H1 (cell line): ENCODE measurements around the gene ASH1L. TPM values are rescaled to one million over a fixed set of nuclear protein-coding genes. Genes with fewer than 3 reads are reported as not detected.

Experiments used
- CTCF ChIA-PET: fragments of 300-600 bp; sonication (Branson Sonifier 250); formaldehyde crosslinking; loops from one replicate; lab custom pipeline; 2021; ENCODE audit not compliant: partially characterized antibody; lab: Charles Lee
- POLR2A ChIA-PET: fragments of 300-600 bp; sonication (Branson Sonifier 250); formaldehyde crosslinking; loops from one replicate; lab custom pipeline; 2021; ENCODE audit warnings: inconsistent platforms; ENCODE audit not compliant: partially characterized antibody; lab: Charles Lee
- DNase-seq, 2 experiments: peaks; one replicate each; pipeline versions ENCODE4 v3.0.0 to v3.0.0-alpha.2; 2010 to 2022; ENCODE audit warnings: low spot score in 2 of 2, low read depth in 1 of 2, mixed read lengths in 1 of 2
- FAIRE-seq: peaks from 2 replicates; lab custom pipeline; 2011; peaks lifted over from hg19 to GRCh38; lab: Jason Lieb, UNC
- H2AFZ ChIP-seq: 2 replicates; pipeline ENCODE4 v1.8.1; 2012; ENCODE audit warnings: low read length, inconsistent platforms
- H2AK5ac ChIP-seq: 2 replicates; pipeline ENCODE4 v1.6.1; 2013; ENCODE audit warnings: low read depth, low read length
- H2BK120ac ChIP-seq: replicated peaks from 2 replicates; pipeline ENCODE3; 2013; ENCODE audit warnings: low read depth, low read length, inconsistent platforms
- H2BK12ac ChIP-seq: 2 replicates; pipeline ENCODE4 v1.6.1; 2013; ENCODE audit warnings: low read depth, low read length
- H2BK15ac ChIP-seq: 2 replicates; pipeline ENCODE4 v1.6.1; 2013; ENCODE audit warnings: low read length
- H2BK20ac ChIP-seq: 2 replicates; pipeline ENCODE4 v1.6.1; 2013; ENCODE audit warnings: low read length
- H2BK5ac ChIP-seq: 2 replicates; pipeline ENCODE4 v1.6.1; 2013; ENCODE audit warnings: low read depth, low read length
- H3K14ac ChIP-seq: 2 replicates; pipeline ENCODE4 v1.6.1; 2013; ENCODE audit warnings: inconsistent platforms; ENCODE audit not compliant: insufficient read length
- H3K18ac ChIP-seq: 2 replicates; pipeline ENCODE4 v1.6.1; 2013; ENCODE audit warnings: low read length; ENCODE audit errors: extremely low read depth
- H3K23ac ChIP-seq: 2 replicates; pipeline ENCODE4 v1.6.1; 2013; ENCODE audit warnings: inconsistent platforms; ENCODE audit not compliant: insufficient read length
- H3K23me2 ChIP-seq: 2 replicates; pipeline ENCODE4 v1.6.1; 2013; ENCODE audit warnings: low read depth, low read length
- H3K27ac ChIP-seq: 2 replicates; pipeline ENCODE4 v1.6.1; 2011; ENCODE audit warnings: low read depth, low read length, inconsistent platforms
- H3K27me3 ChIP-seq, 4 experiments: replicated peaks in 1 of 4; 1 replicate in 1 of 4; 2 replicates in 3 of 4; pipeline versions ENCODE4 v1.6.1 to v1.8.1; 2011 to 2013; ENCODE audit warnings: low read length in 3 of 4, mild to moderate bottlenecking in 3 of 4, inconsistent platforms in 2 of 4, mixed read lengths in 2 of 4, moderate library complexity in 1 of 4; ENCODE audit not compliant: control insufficient read depth in 3 of 4, insufficient read depth in 3 of 4; ENCODE audit errors: extremely low read depth in 1 of 4
- H3K36me3 ChIP-seq, 4 experiments: 2 replicates each; pipeline versions ENCODE4 v1.6.1 to v1.8.1; 2011 to 2013; ENCODE audit warnings: mild to moderate bottlenecking in 4 of 4, low read length in 3 of 4, moderate library complexity in 2 of 4, control low read depth in 1 of 4, inconsistent platforms in 1 of 4; ENCODE audit not compliant: insufficient read depth in 4 of 4, control insufficient read depth in 2 of 4
- H3K4ac ChIP-seq: replicated peaks from 2 replicates; pipeline ENCODE3; 2013; ENCODE audit warnings: low read length, low read depth, mixed read lengths, inconsistent platforms; ENCODE audit not compliant: insufficient read length
- H3K4me1 ChIP-seq, 4 experiments: replicated peaks in 1 of 4; 1 replicate in 1 of 4; 2 replicates in 3 of 4; pipeline versions ENCODE4 v1.6.1 to v1.8.1; 2011 to 2013; ENCODE audit warnings: low read length in 3 of 4, inconsistent platforms in 2 of 4, mixed read lengths in 1 of 4; ENCODE audit not compliant: insufficient read depth in 4 of 4, control insufficient read depth in 3 of 4
- H3K4me2 ChIP-seq, 2 experiments: 2 replicates each; pipeline versions ENCODE4 v1.6.1 to v1.8.1; 2011 to 2013; ENCODE audit warnings: low read depth in 2 of 2, low read length in 2 of 2, control low read depth in 1 of 2, inconsistent platforms in 1 of 2, mild to moderate bottlenecking in 1 of 2; ENCODE audit not compliant: insufficient read depth in 1 of 2
- H3K4me3 ChIP-seq, 4 experiments: fragments of 200-600, 300-600 bp in 1 of 4; sonication (generic), shearing (Covaris generic), sonication (Bioruptor Twin) in 1 of 4; 2 replicates each; pipeline versions ENCODE4 v1.5.1 to v1.8.1; 2011 to 2016; ENCODE audit warnings: low read length in 4 of 4, low read depth in 3 of 4, control low read depth in 2 of 4, inconsistent platforms in 2 of 4, mild to moderate bottlenecking in 2 of 4, mixed read lengths in 1 of 4, moderate library complexity in 1 of 4; ENCODE audit not compliant: insufficient read depth in 2 of 4; ENCODE audit errors: extremely low read depth in 1 of 4
- H3K56ac ChIP-seq: replicated peaks from 2 replicates; pipeline ENCODE3; 2013; ENCODE audit warnings: low read depth, mild to moderate bottlenecking, mixed read lengths, low read length, inconsistent platforms; ENCODE audit not compliant: insufficient read length
- H3K79me1 ChIP-seq: 2 replicates; pipeline ENCODE4 v1.6.1; 2013; ENCODE audit warnings: low read depth, low read length, control low read depth
- H3K79me2 ChIP-seq, 2 experiments: 2 replicates each; pipeline versions ENCODE4 v1.6.1 to v1.8.1; 2012 to 2013; ENCODE audit warnings: low read length in 2 of 2, mild to moderate bottlenecking in 2 of 2, inconsistent platforms in 1 of 2; ENCODE audit not compliant: insufficient read depth in 2 of 2, control insufficient read depth in 1 of 2
- H3K9ac ChIP-seq, 4 experiments: replicated peaks in 1 of 4; 1 replicate in 1 of 4; 2 replicates in 3 of 4; pipeline versions ENCODE4 v1.6.1 to v1.8.1; 2011 to 2013; ENCODE audit warnings: low read depth in 3 of 4, low read length in 3 of 4, control low read depth in 2 of 4, mild to moderate bottlenecking in 2 of 4, moderate library complexity in 2 of 4, inconsistent platforms in 1 of 4; ENCODE audit errors: extremely low read depth in 1 of 4
- H3K9me3 ChIP-seq, 2 experiments: 2 replicates each; pipeline versions ENCODE4 v1.6.1 to v1.8.1; 2012 to 2013; ENCODE audit warnings: mild to moderate bottlenecking in 2 of 2, moderate library complexity in 2 of 2, control low read depth in 1 of 2, inconsistent platforms in 1 of 2, low read depth in 1 of 2, low read length in 1 of 2, mixed read lengths in 1 of 2; ENCODE audit not compliant: insufficient read depth in 2 of 2
- H4K20me1 ChIP-seq, 2 experiments: replicated peaks in 1 of 2; 2 replicates each; pipeline versions ENCODE3 to v1.8.1; 2011 to 2013; ENCODE audit warnings: inconsistent platforms in 2 of 2, low read length in 2 of 2, mild to moderate bottlenecking in 1 of 2; ENCODE audit not compliant: insufficient read depth in 2 of 2, control insufficient read depth in 1 of 2
- H4K5ac ChIP-seq: 2 replicates; pipeline ENCODE4 v1.6.1; 2013; ENCODE audit warnings: low read length, low read depth, mixed read lengths, inconsistent platforms; ENCODE audit not compliant: insufficient read length
- H4K8ac ChIP-seq: 2 replicates; pipeline ENCODE4 v1.8.0; 2013; ENCODE audit warnings: mild to moderate bottlenecking, moderate library complexity, low read length, inconsistent platforms; ENCODE audit not compliant: insufficient read depth; ENCODE audit errors: extremely low read depth
- H4K91ac ChIP-seq: replicated peaks from 2 replicates; pipeline ENCODE3; 2013; ENCODE audit warnings: low read length, mixed read lengths, inconsistent platforms; ENCODE audit not compliant: insufficient read length
- ASH2L ChIP-seq: fragments of 200-600, 300-600 bp; sonication (generic); IDR thresholded peaks from one replicate; pipeline ENCODE4 v1.7.1; 2017; ENCODE audit warnings: low read length
- CHD1 ChIP-seq: IDR thresholded peaks from 2 replicates; pipeline ENCODE4 v1.6.1; 2012; ENCODE audit warnings: low read depth, low read length, improper control_type of control experiment
- CREB1 ChIP-seq: IDR thresholded peaks from 2 replicates; pipeline ENCODE4 v1.6.1; 2012; ENCODE audit warnings: inconsistent platforms
- MAFK ChIP-seq: IDR thresholded peaks from 2 replicates; pipeline ENCODE4 v1.6.1; 2012; ENCODE audit warnings: low read depth, mild to moderate bottlenecking, improper control_type of control experiment, low read length
- NRF1 ChIP-seq: IDR thresholded peaks from 2 replicates; pipeline ENCODE4 v1.6.1; 2011; ENCODE audit warnings: mild to moderate bottlenecking, low read depth, low read length, improper control_type of control experiment
- YY1 ChIP-seq: IDR thresholded peaks from 2 replicates; pipeline ENCODE4 v1.6.1; 2011; ENCODE audit warnings: low read depth, mild to moderate bottlenecking, low read length
- WGBS, 2 experiments: shearing (Covaris generic) in 1 of 2; methylation state at CpG; one replicate each; pipeline versions ENCODE4 v1.1.6 to v1.1.7; 2013 to 2015; ENCODE audit warnings: low lambda C conversion rate in 2 of 2, mixed read lengths in 2 of 2, inconsistent platforms in 1 of 2, low coverage in 1 of 2, missing lambda C conversion rate in 1 of 2; ENCODE audit not compliant: insufficient replicate concordance in 2 of 2, insufficient coverage in 1 of 2, insufficient read length in 1 of 2; ENCODE audit errors: extremely low coverage in 1 of 2, missing lambda C conversion rate in 1 of 2; 5-methylcytosine and 5-hydroxymethylcytosine counted together
- polyA plus RNA-seq, 7 experiments: library from polyadenylated mRNA; depleted of rRNA in 3 of 7; stranded (reverse) in 5 of 7; unstranded in 2 of 7; fragments of >200 nt in 5 of 7; fragments of 200-250 nt in 2 of 7; gene quantifications; 1 replicate in 5 of 7; 2 replicates in 1 of 7; 4 replicates in 1 of 7; pipeline versions ENCODE4 v1.2.1 to v1.2.3, GENCODE V29; 2011 to 2013; ENCODE audit warnings: missing spikeins in 2 of 7, mixed read lengths in 2 of 7
- total RNA-seq: library from RNA; stranded (reverse); fragmentation: NEBNext Ultra II Directional; extraction: Animal tissue kit (Norgen Biotek cat#: 25700); gene quantifications from 2 replicates; pipeline ENCODE4 v1.2.1, GENCODE V29; 2021

Gene ASH1L
- total and polyA plus RNA-seq, 2 of the 8 experiments (the other 6 are each of a cell fraction or from before 2014, with no cell fraction given): 7.5 to 27.6 TPM

GRCh38 chr1:155454096-155454495, 108.5 kb downstream of the ASH1L start:
- Histone ChIP-seq H2BK15ac (no peak overlapping the region), H3K23ac (no peak overlapping the region), H3K4ac (no peak overlapping the region), H3K27me3 (no peaks in the 10 kb centered on the region), H3K79me2 (no peaks in the 10 kb centered on the region), H3K79me1 (no peaks in the 10 kb centered on the region), H2AK5ac (no peak overlapping the region), H4K5ac (no peak overlapping the region), H2BK120ac (no peak overlapping the region), H3K4me2 (no peak overlapping the region), H4K91ac (no peak overlapping the region), H2BK20ac (no peak overlapping the region), H4K8ac (no peak overlapping the region), H4K20me1 (no peaks in the 10 kb centered on the region), H3K14ac (no peak overlapping the region), H3K18ac (no peak overlapping the region), H3K9me3 (no peaks in the 10 kb centered on the region), H3K27ac (no peak overlapping the region), H3K4me1 (no peaks in the 10 kb centered on the region), H3K36me3 (peaks cover 0 to 3% (median 0%) of the 10 kb centered on the region in 4 experiments; a peak in 1 of 8 replicates), H3K9ac (no peak overlapping the region), H2AFZ (no peak overlapping the region), H3K4me3 (no peak overlapping the region), H3K56ac (no peak overlapping the region), H3K23me2 (no peaks in the 10 kb centered on the region), H2BK12ac (no peak overlapping the region), H2BK5ac (no peak overlapping the region)
- TF ChIP-seq MAFK: no peak
- no peak for TF ChIP-seq CREB1
- TF ChIP-seq YY1: no peak
- TF ChIP-seq CHD1: no peak
- no peak for TF ChIP-seq ASH2L
- no peak for TF ChIP-seq NRF1
- ChIA-PET POLR2A (no interaction called here), CTCF (no interaction called here)
- no peak for FAIRE-seq
- no peak for DNase-seq
- WGBS, 2 experiments: 87% methylated on average over 1 of the region's 1 CpG; no CpG with 5 or more reads in 1 of the 2 experiments
